ENCODE data around the gene BPIFB2.

Gene BPIFB2

GRCh38 chr20:33028875-33029274 is 21.4 kb downstream of the BPIFB2 start:
- in situ Hi-C loops (cut with HindIII; ENCODE audit: low sequenced_read_pairs): no loop called here
- no peak for DNase-seq (ENCODE audit: low read depth)

DNA sequence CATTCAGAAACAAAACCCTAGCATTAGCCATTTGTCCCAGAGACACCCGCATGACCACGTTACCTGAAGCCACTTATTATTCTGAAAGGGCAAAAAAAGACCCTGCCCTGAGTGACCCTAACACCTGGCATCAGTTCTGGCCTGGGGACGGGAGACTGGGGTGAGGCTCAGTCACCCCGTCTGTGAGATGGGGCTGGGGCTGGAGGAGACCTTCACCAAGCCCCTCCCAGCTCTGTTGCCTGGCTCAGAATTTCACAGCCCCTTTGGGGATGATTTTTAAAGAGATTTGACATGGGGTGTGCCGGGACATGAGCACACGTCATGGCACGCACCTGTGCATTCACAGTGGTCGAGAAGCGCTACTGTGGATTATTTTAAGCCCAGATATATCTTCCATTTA is 22.6 kb downstream of the BPIFB2 start:
- in situ Hi-C loops (cut with HindIII; ENCODE audit: low sequenced_read_pairs): no loop called here
- no peak for DNase-seq (ENCODE audit: low read depth)
- H3K4me3 ChIP-seq (ENCODE audit: low read depth, low read length): no peak overlapping the region
- no peak for TF ChIP-seq CTCF (IDR thresholded peaks at IDR 0.05; ENCODE audit: low read depth, low read length, missing control alignments)

More at GRCh38 chr20:33028875-33029274, 21.4 kb downstream of the BPIFB2 start:
- H3K4me3 ChIP-seq (ENCODE audit: low read depth, low read length): no peak overlapping the region
- no peak for TF ChIP-seq CTCF (IDR thresholded peaks at IDR 0.05; ENCODE audit: low read depth, low read length, missing control alignments)

GRCh38 chr20:33030569-33030968 is 23.1 kb downstream of the BPIFB2 start:
- DNase-seq (ENCODE audit: low read depth): no peak
- no peak for TF ChIP-seq CTCF (IDR thresholded peaks at IDR 0.05; ENCODE audit: low read depth, low read length, missing control alignments)
- in situ Hi-C loops (cut with HindIII; ENCODE audit: low sequenced_read_pairs): no loop called here
- H3K4me3 ChIP-seq (ENCODE audit: low read depth, low read length): no peak overlapping the region

DNA sequence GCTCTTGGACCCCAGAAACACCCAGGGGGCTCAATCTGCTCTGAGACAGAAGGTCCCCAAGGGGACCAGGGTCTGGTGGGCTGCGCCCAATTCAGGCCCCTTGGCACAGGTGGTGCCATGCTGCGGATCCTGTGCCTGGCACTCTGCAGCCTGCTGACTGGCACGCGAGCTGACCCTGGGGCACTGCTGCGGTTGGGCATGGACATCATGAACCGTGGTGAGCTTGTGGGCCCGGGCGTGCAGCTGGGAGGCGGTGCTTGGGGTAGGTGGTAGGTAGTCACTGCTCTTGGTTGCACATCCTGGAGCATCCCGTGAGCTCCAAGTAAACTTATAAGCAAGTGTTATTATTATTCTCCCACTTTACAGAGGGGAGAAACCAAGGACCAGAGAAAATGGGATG is 24.0 kb downstream of the BPIFB2 start, which contains the start of gene BPIFB6:
Gene BPIFB6, plus strand, starts transcription at position 118 of the 400 bp plus-strand sequence. Its CDS starts 0 bp downstream, at position 118.
- no peak within 1 kb of the TSS for H3K4me3 ChIP-seq (ENCODE audit: low read depth, low read length)
- in situ Hi-C loops (cut with HindIII; ENCODE audit: low sequenced_read_pairs): no loop called here
- no peak for DNase-seq (ENCODE audit: low read depth)
- TF ChIP-seq CTCF (IDR thresholded peaks at IDR 0.05; ENCODE audit: low read depth, low read length, missing control alignments): no peak

DNA sequence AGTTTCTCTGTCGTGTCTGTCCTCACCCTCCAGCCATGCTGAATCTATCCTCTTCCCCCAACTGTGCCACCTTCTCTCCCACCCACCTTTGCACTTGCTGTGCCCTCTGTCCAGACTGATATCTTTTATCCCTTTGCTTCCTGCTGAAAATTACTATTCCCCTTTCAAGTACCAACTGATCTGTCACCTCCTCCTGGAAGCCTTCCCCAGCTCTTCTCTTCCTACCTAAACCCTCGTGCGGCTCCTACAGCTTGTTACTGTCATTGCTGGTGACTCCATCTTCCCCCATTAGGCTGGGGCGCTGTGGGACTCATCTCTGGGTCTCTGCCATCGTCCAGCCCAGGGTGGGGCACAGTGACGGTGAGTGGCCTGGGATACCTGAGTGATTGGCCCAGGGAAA is 25.1 kb downstream of the BPIFB2 start:
- no peak for DNase-seq (ENCODE audit: low read depth)

DNA sequence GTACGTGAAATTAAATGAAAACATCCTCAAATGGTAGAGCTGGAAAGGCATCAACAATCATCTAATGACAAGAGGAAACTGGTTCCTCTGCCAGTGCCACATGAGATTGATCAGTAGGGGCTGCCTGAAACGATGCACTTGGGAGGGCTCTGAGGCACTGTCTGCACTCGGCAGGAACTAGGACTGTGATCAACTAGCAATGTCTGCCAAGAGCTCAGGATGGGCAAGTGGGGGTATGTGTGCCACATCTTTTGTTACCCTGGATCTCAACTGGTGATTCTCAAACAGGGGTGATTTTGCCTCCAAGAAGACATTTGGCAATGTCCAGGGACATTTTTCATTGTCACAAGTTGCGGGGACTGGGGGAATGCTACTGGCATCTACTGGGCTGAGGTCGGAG is 25.9 kb downstream of the BPIFB2 start:
- in situ Hi-C loops (cut with HindIII; ENCODE audit: low sequenced_read_pairs): no loop called here

More for the DNA sequence above, 25.1 kb downstream of the BPIFB2 start:
- no peak overlapping the region for H3K4me3 ChIP-seq (ENCODE audit: low read depth, low read length)
- in situ Hi-C loops (cut with HindIII; ENCODE audit: low sequenced_read_pairs): no loop called here
- TF ChIP-seq CTCF (IDR thresholded peaks at IDR 0.05; ENCODE audit: low read depth, low read length, missing control alignments): no peak

More for the DNA sequence above, 25.9 kb downstream of the BPIFB2 start:
- H3K4me3 ChIP-seq (ENCODE audit: low read depth, low read length): no peak overlapping the region
- DNase-seq (ENCODE audit: low read depth): no peak
- no peak for TF ChIP-seq CTCF (IDR thresholded peaks at IDR 0.05; ENCODE audit: low read depth, low read length, missing control alignments)
